Stimulated activated CD8-positive, alpha-beta memory T cell treated with anti-CD3 and anti-CD28 coated beads, Interleukin-12 subunit alpha, Interleukin-12 subunit beta, amount 100 ng/mL, for 1 hour (primary cell): Measurements from ENCODE around the gene ADAM12.
"Not testable (repeated sequence)": the region's sequence is repeated elsewhere in the genome, so short reads cannot be mapped to it uniquely, and the experiment has no call there.

Experiments
- DNase-seq: peaks from one replicate; pipeline ENCODE4 v3.0.0-alpha.2; 2020; ENCODE audit warnings: low read depth

The ADAM12 gene

GRCh38 chr10:126177417-126178030 is 210.8 kb downstream of the ADAM12 start:
- DNase-seq: no peak

GRCh38 chr10:126175641-126176262 is 212.5 kb downstream of the ADAM12 start:
- DNase-seq: no peak

GRCh38 chr10:126172755-126173154 is 215.5 kb downstream of the ADAM12 start:
- not testable (repeated sequence) for DNase-seq

GRCh38 chr10:126171555-126171954 is 216.7 kb downstream of the ADAM12 start:
- DNase-seq: no peak

GRCh38 chr10:126170776-126171175 is 217.5 kb downstream of the ADAM12 start:
- no peak for DNase-seq

- no peak for DNase-seq
Measured at GRCh38 chr10:126170371-126170770, 217.9 kb downstream of the ADAM12 start.

- DNase-seq: no peak
Measured at GRCh38 chr10:126169899-126170298, 218.4 kb downstream of the ADAM12 start.

GRCh38 chr10:126166797-126167196 is 221.5 kb downstream of the ADAM12 start:
- no peak for DNase-seq

GRCh38 chr10:126165874-126166273 is 222.4 kb downstream of the ADAM12 start:
- DNase-seq: no peak

GRCh38 chr10:126163506-126163905 is 224.8 kb downstream of the ADAM12 start:
- DNase-seq: no peak

GRCh38 chr10:126161691-126162090 is 226.6 kb downstream of the ADAM12 start:
- no peak for DNase-seq

- no peak for DNase-seq
Measured at GRCh38 chr10:126160971-126161630, 227.2 kb downstream of the ADAM12 start.

GRCh38 chr10:126160571-126160970 is 227.7 kb downstream of the ADAM12 start:
- no peak for DNase-seq

- DNase-seq: no peak
Measured at GRCh38 chr10:126158133-126158892, 230.0 kb downstream of the ADAM12 start.

GRCh38 chr10:126157189-126157588 is 231.1 kb downstream of the ADAM12 start:
- DNase-seq: no peak

- DNase-seq: no peak
Measured at GRCh38 chr10:126156503-126156902, 231.8 kb downstream of the ADAM12 start.

- no peak for DNase-seq
Measured at GRCh38 chr10:126156012-126156411, 232.3 kb downstream of the ADAM12 start.

- no peak for DNase-seq
Measured at GRCh38 chr10:126155528-126155927, 232.7 kb downstream of the ADAM12 start.

- DNase-seq: no peak
Measured at GRCh38 chr10:126153711-126154628, 234.3 kb downstream of the ADAM12 start.

GRCh38 chr10:126147866-126148587 is 240.2 kb downstream of the ADAM12 start:
- no peak for DNase-seq

GRCh38 chr10:126146771-126147170 is 241.5 kb downstream of the ADAM12 start:
- DNase-seq: no peak
